Measurements from ENCODE around the gene ATP9A. TPM values are rescaled to one million over a fixed set of nuclear protein-coding genes. Genes with fewer than 3 reads are reported as not detected.
"Not testable (repeated sequence)": the region's sequence is repeated elsewhere in the genome, so short reads cannot be mapped to it uniquely, and the experiment has no call there.

ATP9A gene
- total RNA-seq, 1 experiment from 2014 or later: 1.8 TPM

DNA sequence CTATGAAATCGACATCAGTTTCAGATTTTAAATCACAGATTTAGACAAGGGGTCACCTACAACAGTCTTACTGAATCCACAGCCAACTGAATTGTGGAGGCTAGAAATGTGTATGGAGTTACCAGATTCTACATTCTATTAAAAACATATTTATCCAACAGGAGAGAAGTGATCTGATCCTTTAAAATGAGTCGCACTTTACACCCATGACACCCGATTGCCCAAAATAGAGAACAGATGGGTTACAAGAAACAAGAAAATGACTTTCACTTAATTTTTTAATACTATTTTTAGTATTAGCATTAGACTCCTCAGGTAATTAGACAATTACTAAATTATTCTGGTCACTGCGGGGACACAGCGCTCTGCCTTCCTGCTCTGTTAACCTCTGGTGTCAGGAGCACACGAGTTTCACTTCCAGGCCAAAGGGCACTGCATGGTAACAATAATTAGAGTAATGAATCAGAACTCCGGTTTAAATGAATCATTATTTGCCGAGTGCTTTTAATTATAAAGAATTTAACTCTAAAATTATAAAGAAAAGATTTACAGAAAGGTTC lies 108.6 kb downstream of the ATP9A start:
- DNase-seq (ENCODE audit: low read depth): no peak

DNA sequence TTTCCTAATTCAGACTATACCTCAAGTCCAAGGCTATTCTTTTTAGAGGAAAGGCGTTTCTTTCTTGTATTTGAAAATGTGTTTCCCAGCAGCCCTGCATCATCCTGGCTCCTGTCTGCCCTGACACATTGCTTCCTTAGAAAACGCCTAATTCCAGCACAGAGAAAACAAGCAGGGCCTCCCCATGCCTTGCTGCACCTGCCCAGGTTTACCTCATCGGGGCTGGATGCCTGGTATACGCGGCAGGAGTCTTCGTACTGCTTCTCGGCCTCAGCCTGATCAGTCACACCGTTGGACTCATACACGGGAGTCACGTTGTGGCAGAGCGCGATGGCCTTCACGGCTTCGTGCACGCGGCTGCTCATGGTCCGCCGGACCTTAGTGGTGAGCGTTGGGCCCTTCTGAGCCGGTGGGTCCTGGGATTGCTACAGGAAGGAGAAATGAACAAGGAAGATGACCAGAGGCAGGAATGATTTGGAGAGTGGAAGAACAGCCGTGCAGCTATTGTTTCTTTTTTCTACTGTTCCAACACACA lies 111.4 kb downstream of the ATP9A start:
- DNase-seq (ENCODE audit: low read depth): no peak

DNA sequence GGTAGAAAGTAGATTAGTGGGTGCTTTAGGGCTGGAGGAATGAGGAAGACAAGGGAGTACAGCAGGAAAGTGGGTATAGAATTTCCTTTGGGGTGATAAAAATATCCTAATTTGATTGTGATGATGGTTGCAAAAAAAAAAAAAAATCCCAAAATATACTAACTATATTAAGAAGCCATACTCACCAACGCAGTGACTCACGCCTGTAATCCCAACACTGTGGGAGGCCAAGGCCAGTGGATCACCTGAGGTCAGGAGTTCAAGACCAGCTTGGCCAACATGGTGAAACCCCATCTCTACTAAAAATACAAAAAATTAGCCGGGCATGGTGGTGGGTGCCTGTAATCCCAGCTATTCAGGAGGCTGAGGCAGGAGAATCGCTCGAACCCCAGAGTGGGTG lies 112.1 kb downstream of the ATP9A start:
- not testable (repeated sequence) for DNase-seq (ENCODE audit: low read depth)

DNA sequence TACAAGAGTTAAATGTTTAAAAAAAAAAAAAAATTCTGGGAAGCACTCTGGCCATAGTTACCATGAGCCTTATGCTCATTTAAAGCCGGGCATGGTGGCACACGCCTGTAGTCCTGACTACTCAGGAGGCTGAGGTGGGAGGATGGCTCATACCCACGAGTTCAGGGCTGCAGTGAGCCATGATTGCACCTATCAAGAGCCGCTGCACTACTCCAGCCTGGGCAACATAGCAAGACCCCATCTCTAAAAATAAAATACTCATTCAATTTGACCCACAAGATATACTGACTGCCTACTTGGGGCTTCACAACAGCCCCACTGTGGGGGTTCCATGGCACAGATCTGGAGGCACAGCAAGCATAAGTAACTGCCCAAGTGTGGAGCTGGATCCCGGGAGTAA lies 113.7 kb downstream of the ATP9A start:
- no peak for DNase-seq (ENCODE audit: low read depth)

DNA sequence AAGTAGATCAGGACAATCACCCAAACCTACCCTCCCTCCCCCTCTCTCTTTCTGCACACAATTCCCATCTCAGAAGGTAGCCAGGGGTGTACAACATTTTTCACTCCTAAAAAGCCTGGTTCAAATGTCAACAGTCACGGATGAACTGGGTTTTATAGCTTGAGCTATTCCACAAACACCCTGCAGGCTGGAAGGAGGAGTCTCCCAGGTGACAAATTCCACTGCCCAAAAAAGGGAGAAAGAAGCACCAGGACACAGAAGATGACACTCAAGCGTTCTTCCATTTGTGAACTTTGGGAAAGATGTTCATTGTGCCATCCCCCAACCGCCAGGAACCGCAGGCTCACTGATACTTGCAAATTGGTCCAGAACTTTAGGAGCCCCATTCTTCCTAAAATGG lies 114.1 kb downstream of the ATP9A start:
- no peak for DNase-seq (ENCODE audit: low read depth)

DNA sequence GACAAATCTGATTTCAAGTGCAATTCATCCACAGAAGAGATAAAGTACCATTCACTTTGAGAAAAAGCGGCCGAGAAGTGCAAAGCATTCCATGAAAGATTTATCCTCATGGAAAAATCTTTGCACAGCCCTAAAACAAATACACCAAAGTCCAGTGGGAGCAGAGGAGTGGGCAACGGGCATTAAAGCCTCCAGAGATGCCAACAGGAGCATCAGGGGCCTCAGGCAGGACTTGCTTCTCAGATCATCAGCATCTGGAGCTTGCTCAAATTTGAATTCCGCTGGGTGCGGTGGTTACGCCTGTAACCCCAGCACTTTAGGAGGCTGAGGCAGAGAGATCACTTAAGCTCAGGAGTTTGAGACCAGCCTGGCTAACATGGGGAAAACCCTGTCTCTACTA lies 115.0 kb downstream of the ATP9A start:
- DNase-seq (ENCODE audit: low read depth): no peak

DNA sequence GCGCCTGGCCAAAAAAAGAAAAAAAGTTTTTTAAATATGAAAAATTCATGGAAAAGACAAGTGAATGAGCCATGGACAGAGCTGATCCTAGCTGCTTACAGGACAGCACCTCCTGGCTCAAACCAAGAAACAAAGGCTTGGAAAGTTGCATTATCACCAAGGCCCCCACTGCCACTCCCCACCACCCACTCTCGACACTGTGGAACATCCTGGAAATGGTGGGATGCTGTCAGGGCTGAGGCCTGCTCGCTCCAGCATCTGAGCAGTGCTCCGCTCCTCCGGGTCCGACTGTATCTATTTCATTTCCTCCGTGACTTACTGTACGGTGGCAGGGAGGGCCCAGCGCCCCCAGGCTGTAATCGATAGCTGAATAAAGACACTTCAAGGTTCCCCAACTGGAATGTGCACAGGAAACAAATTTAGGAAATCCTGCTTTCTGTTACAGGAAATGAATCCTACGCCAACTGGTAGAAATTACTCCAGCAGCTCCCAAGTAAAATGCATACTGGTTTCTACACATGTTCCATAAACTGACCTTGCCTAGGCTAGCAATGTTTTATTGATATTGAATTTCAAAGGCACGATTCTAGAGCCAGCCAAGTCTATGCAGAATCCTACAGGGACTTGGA lies 116.2 kb downstream of the ATP9A start:
- no peak for DNase-seq (ENCODE audit: low read depth)

DNA sequence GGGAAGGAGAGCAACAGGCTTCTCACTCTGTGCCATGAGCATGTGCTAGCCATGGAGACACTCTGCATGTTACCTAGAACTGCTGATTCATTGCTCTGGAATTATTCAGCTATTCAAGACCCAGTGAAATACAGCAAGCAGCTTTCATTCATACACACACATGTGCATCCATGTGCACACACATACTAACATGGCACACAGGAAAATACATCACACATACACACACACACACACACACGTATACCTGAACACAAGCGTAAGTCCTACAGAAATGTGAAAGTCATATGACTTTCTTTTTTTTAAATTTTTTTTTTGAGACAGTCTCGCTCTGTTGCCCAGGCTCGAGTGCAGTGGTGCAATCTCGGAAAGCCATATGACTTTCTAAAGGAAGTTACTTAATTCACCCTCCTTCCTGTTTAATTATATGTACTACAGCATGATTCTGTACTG lies 117.5 kb downstream of the ATP9A start:
- no peak for DNase-seq (ENCODE audit: low read depth)

DNA sequence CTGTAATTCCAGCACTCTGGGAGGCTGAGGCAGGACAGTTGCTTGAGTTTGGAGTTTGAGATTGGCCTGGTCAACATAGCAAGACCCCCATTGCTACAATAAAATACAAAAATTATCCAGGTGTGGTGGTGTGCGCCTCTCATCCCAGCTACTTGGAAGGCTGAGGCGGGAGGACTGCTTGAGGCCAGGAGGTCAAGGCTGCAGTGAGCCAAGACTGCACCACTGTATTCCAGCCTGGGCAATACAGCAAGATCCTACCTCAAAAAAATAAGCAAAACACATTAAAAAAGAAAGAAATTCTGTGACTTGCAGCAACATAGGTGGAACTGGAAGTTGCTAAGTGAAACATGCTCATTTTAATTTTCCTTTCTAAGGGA lies 119.6 kb downstream of the ATP9A start:
- no peak for DNase-seq (ENCODE audit: low read depth)

DNA sequence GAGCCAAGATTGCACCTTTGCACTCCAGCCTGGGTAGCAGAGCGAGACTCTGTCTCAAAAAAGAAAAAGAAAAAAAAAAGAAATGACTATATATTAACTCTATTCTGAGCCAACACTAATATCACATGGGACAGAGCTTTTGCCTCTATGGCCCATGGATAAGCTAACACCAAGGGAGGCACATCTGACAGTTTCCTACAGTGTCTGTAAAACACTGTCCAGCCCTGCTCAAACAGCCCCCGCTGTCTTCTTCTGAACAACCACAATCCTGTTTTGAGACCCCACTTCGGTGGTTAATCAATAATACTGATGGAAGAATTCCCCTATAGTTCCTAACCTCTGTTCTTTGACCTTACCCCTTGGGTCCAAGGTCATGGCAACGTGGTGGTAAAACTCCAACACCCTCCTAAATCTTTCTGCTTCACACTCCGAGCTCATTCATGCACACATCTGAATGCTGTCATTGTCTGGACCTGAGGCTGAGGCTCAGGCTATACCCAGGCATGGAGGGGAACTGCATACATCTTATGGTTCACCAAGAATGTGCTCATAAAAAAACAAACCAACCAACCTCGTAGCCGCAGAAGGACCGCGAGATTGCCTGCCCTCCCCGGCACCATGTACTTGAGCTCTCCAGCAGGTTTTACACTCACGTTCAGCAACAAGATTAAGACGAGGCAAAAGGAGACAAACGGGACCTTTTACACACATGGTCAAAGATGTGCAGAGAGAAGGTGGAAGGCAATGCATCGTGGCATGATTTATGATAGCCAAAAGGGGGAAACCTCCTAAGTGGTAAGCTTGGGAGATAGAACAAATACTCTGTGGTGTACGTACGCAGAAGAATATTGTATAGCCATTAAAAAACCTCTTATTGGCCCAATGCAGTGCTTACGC lies 120.3 kb downstream of the ATP9A start:
- no peak for DNase-seq (ENCODE audit: low read depth)

DNA sequence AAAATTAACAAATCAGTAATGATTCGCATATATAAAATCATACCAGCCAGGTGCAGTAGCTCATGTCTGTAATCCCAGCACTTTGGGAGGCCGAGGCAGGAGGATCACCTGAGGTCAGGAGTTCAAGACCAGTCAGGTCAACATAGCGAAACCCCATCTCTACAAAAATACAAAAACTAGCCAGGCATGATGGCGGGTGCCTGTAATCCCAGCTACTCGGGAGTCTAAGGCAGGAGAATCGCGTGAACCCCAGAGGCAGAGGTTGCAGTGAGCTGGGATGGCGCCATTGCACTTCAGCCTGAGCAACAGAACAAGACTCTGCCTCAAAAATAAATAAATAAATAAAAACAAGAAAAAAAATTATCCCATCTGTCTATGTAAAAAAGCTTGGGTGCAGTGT lies 124.4 kb downstream of the ATP9A start:
- not testable (repeated sequence) for DNase-seq (ENCODE audit: low read depth)

DNA sequence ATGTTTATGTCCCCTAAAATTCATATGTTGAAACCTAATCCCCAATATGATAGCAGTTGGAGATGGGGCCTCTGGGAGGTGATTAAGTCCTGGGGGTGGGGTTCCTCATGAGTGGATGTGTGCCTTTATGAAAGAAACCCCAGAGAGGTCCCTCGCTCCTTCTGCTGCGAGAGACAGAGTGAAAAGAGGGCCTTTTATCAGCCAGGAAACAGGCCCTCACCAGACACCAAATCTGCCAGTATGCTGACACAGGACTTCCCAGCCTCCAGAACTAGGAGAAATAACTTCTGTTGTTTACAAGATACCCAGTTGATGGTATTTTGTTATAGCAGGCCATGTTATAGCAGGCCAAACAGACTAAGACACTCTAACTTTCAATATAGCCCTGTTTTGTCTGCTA lies 124.8 kb downstream of the ATP9A start:
- DNase-seq (ENCODE audit: low read depth): no peak

DNA sequence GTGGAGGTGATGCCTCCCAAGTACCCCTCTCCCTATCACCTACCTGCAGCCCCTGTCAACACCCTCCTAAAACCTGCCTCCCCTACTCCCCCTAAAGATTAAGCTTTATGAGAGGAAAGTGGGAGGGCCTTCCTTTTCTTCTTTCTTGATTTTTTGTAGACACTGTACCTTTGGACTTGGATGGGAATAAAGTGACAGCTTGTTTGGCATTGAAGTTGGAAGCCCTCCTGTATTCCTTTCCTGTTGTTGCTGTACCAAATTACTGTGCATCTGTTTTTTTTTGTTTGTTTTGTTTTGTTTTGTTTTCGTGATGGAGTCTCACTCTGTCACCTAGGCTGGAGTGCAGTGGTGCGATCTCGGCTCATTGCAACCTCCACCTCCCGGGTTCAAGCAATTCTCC lies 126.3 kb downstream of the ATP9A start:
- DNase-seq (ENCODE audit: low read depth): no peak

DNA sequence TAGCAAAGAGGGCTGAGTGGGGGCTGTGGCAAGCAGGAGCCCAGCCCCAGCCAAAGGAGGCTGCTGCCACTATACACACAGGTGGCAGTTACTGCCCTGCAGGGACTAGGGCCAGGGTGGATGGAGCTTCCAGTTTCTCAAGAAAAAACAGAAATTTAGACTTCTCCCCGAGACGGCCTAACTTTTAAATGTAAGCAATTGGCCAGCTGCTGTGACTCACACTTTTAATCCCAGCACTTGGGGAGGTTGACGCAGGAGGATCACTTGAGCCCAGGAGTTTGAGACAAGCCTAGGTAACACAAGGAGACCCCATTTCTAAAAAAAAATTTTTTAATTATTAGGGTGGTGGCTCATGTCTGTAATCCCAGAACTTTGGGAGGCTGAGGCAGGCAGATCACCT lies 127.4 kb downstream of the ATP9A start:
- DNase-seq (ENCODE audit: low read depth): no peak

DNA sequence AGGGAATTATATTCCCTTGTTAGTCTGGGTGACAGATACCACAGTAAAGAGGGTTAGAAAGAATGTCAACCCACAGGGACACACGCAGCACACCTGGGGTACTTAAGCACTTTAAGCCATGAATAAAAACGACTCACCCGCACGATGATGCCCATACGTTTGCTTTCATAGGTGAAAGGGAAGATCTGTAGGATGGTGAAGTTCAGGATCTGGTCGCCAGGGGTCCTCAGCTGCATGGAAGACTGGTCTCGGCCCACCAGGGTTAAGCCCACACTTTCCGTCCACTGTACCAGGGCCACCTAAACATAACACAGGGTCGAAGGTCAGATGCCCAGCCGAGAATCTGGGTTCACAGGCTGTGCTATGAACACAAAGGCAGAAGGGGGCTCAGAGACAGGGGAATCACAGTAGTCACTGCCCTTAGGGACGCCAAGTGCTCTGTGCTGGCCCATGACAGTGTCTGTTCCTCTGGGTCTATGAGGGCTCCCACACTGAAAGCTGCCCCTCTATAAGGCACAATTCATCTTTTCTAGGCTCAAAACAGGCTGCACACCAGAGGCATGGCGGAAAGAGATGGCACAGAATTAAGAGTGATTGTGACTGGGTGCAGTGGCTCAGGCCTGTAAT lies 128.9 kb downstream of the ATP9A start:
- DNase-seq (ENCODE audit: low read depth): no peak

DNA sequence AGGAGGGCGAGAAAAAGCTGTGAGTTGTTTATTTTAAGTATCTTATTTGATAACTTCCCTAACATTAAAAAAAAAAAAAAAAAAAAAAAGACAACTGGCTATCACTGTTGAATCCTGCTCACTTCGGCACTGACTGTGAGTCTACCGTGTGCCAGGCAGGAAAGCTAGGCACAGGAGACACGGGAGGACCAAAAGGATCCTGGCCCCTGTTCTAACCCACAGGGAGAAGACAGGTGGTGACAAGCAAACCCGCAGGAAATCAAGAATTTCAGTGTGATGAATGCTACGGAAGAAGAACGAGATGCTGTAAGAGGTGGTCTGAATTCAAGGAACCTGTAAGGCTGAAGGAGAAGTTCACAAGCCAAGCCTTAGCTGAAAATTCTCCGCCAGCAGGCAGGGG lies 130.9 kb downstream of the ATP9A start:
- no peak for DNase-seq (ENCODE audit: low read depth)

DNA sequence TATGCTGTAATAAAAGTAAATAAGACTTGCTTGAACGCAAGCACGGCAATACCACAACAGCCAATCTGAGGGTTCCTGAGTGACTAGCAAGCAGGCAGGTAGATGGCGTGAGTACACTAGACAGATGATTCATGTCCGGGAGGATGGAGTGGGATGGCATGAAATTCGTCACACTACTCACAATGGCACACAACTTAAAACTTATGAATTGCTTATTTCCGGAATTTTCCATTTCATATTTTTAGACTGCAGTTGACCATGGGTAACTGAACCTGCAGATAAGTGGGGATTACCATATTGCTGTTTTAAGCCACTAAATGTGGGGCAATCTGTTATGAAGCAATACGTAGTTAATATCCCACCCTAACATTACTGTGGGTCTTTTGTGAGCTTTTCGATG lies 132.1 kb downstream of the ATP9A start:
- DNase-seq (ENCODE audit: low read depth): no peak

DNA sequence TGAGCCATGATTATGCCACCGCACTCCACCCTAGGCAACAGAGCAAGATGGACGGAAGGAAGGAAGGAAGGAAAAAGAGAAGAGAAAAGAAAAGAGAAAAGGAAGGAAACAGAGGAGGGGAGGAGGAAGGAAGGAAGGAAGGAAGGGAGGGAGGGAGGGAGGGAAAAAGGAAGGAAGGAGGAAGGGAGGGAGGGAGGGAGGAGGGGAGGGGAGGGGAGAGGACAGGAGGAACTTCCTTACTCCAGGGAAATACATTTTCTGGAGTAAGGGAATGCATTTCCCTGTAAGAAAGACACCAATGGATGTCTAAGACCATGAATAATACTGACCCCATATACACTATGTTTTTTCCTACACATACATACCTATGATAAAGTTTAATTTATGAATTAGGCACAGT lies 132.5 kb downstream of the ATP9A start:
- DNase-seq (ENCODE audit: low read depth): no peak

DNA sequence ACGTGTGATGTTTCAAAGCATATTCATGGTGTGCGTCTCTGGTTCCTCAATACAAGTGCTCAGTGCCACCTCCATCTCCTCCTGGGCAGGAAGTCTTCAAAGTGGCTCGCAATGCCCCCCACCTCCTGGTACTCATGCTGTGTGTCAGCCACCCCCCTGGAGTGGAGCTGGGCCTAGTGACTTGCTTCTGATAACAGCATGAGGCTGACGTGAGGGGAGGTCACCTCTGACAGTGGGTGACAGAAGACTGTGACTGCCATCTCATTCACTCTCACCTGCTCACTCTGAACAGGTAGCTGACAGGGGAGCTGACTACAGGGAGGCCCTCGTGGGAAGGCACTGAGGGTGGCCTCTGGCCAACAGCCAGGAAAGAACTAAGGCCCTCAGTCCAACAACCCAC lies 133.3 kb downstream of the ATP9A start:
- DNase-seq (ENCODE audit: low read depth): no peak

DNA sequence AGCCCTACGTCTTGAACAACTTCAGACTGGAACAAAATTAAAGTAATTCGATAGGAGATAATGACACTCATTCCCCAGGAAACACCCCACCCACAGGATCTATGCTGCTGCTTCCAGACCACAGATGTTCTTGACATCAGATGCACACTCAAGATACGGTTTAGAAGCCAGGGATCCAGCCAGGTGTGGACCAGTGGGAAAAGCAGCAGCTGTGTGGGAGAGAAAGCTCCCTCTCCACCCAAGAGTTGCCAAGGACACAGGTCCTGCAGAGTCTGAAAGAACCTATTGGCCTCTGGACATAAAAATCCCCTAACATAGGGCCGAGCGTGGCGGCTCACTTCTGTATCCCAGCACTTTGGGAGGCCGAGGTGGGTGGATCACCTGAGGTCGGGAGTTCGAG lies 133.9 kb downstream of the ATP9A start:
- no peak for DNase-seq (ENCODE audit: low read depth)

DNA sequence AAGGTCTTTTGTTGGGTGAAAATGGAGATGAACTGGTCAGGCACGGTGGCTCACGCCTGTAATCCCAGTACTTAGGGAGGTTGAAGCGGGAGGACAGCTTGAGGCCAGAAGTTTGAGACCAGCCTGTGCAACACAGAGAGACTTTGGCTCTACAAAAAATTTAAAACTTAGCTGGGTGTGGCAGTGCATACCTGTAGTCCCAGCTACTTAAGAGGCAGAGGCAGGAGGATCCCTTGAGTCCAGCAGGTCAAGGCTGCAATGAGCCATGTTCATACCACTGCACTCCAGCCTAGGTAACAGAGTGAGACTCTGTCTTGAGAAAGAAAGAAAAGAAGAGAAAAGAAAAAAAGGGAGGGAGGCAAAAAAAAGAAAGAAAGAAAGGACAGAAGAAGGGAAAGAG lies 134.8 kb downstream of the ATP9A start:
- no peak for DNase-seq (ENCODE audit: low read depth)

DNA sequence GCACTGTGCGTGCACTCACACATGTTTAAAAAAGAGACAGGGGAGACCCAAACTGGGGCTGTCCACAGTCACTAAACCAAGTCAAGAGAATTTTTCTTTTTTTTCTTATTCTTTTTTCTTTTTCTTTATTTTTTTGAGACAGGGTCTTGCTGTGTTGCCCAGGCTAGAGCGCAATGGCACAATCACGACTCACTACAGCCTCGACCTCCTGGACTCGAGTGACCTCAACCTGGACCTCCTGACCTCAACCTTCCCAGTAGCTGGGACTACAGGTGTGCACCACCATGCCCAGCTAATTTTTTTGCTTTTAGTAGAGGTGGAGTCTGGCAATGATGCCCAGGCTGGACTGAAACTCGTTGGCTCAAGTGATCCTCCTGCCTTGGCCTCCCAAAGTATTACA lies 136.2 kb downstream of the ATP9A start:
- no peak for DNase-seq (ENCODE audit: low read depth)
